ENCODE results near the gene TACC2. TPM values are rescaled to one million over a fixed set of nuclear protein-coding genes. Genes with fewer than 3 reads are reported as not detected.

The TACC2 gene
- total RNA-seq, 1 donor from 2014 or later, result 32.2 TPM

GRCh38 chr10:121994429-121994941, 5.5 kb downstream of the TACC2 start:
- Mint-ChIP-seq H3K9me3 (ENCODE audit: unreplicated experiment) (no peaks in the 10 kb centered on the region), H3K4me3 (ENCODE audit: unreplicated experiment) (no peak overlapping the region), H3K36me3 (ENCODE audit: low read depth, unreplicated experiment) (peaks cover 8% of the 10 kb centered on the region), H3K27me3 (ENCODE audit: unreplicated experiment) (peaks cover 1% of the 10 kb centered on the region), H3K4me1 (ENCODE audit: unreplicated experiment) (no peaks in the 10 kb centered on the region), H3K27ac (ENCODE audit: unreplicated experiment) (no peak overlapping the region)
- TF ChIP-seq, protein P1, sequence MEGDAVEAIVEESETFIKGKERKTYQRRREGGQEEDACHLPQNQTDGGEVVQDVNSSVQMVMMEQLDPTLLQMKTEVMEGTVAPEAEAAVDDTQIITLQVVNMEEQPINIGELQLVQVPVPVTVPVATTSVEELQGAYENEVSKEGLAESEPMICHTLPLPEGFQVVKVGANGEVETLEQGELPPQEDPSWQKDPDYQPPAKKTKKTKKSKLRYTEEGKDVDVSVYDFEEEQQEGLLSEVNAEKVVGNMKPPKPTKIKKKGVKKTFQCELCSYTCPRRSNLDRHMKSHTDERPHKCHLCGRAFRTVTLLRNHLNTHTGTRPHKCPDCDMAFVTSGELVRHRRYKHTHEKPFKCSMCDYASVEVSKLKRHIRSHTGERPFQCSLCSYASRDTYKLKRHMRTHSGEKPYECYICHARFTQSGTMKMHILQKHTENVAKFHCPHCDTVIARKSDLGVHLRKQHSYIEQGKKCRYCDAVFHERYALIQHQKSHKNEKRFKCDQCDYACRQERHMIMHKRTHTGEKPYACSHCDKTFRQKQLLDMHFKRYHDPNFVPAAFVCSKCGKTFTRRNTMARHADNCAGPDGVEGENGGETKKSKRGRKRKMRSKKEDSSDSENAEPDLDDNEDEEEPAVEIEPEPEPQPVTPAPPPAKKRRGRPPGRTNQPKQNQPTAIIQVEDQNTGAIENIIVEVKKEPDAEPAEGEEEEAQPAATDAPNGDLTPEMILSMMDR (IDR thresholded peaks at IDR 0.05; ENCODE audit: unreplicated experiment), result no peak
- DNase-seq (ENCODE audit: low spot score), result no peak

GRCh38 chr10:121998462-121998861, 9.5 kb downstream of the TACC2 start:
- peaks cover 4% of the 10 kb centered on the region for H3K9me3 Mint-ChIP-seq (ENCODE audit: unreplicated experiment)
- H3K4me3 Mint-ChIP-seq (ENCODE audit: unreplicated experiment), result no peak overlapping the region
- H3K4me1 Mint-ChIP-seq (ENCODE audit: unreplicated experiment), result no peaks in the 10 kb centered on the region
- H3K27me3 Mint-ChIP-seq (ENCODE audit: unreplicated experiment), result peaks cover 1% of the 10 kb centered on the region
- TF ChIP-seq, protein P1 (IDR thresholded peaks at IDR 0.05; ENCODE audit: unreplicated experiment), result no peak
- DNase-seq (ENCODE audit: low spot score), result no peak
- peaks cover 8% of the 10 kb centered on the region for H3K36me3 Mint-ChIP-seq (ENCODE audit: low read depth, unreplicated experiment)
- H3K27ac Mint-ChIP-seq (ENCODE audit: unreplicated experiment), result no peak overlapping the region

DNA sequence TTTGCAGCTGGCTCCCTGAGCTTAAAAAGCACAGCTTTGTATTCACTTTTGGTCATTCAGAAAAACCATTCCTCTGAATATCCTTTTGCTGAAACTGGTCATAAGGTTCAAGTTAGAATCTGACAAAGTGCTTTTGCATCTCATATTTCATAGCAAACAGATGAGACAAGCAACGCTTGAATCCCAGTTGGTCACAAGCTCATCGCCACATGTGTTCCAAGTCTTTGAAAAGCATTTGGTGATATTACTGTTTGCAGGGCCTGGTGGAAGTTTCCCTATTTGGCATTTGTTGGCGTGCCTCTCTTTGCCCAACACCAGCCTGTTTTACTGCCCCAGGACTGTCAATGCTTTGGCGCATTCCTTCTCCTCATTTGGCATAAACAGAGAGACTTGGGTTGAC, 10.3 kb downstream of the TACC2 start:
- no peak overlapping the region for H3K27ac Mint-ChIP-seq (ENCODE audit: unreplicated experiment)
- H3K27me3 Mint-ChIP-seq (ENCODE audit: unreplicated experiment), result peaks cover 1% of the 10 kb centered on the region
- TF ChIP-seq, protein P1 (IDR thresholded peaks at IDR 0.05; ENCODE audit: unreplicated experiment), result no peak
- no peaks in the 10 kb centered on the region for H3K4me1 Mint-ChIP-seq (ENCODE audit: unreplicated experiment)
- peaks cover 4% of the 10 kb centered on the region for H3K9me3 Mint-ChIP-seq (ENCODE audit: unreplicated experiment)
- peaks cover 8% of the 10 kb centered on the region for H3K36me3 Mint-ChIP-seq (ENCODE audit: low read depth, unreplicated experiment)
- no peak overlapping the region for H3K4me3 Mint-ChIP-seq (ENCODE audit: unreplicated experiment)
- DNase-seq (ENCODE audit: low spot score), result no peak

- peaks cover 7% of the 10 kb centered on the region for H3K9me3 Mint-ChIP-seq (ENCODE audit: unreplicated experiment)
- H3K27me3 Mint-ChIP-seq (ENCODE audit: unreplicated experiment), result peaks cover under 1% of the 10 kb centered on the region
- no peak for DNase-seq (ENCODE audit: low spot score)
- no peaks in the 10 kb centered on the region for H3K4me1 Mint-ChIP-seq (ENCODE audit: unreplicated experiment)
- no peak overlapping the region for H3K4me3 Mint-ChIP-seq (ENCODE audit: unreplicated experiment)
- no peak overlapping the region for H3K27ac Mint-ChIP-seq (ENCODE audit: unreplicated experiment)
- TF ChIP-seq, protein P1 (IDR thresholded peaks at IDR 0.05; ENCODE audit: unreplicated experiment), result no peak
- peaks cover 4% of the 10 kb centered on the region for H3K36me3 Mint-ChIP-seq (ENCODE audit: low read depth, unreplicated experiment)
These were observed 12.7 kb downstream of the TACC2 start for GRCh38 chr10:122001698-122002097.

- no peaks in the 10 kb centered on the region for H3K4me1 Mint-ChIP-seq (ENCODE audit: unreplicated experiment)
- no peak for DNase-seq (ENCODE audit: low spot score)
- H3K9me3 Mint-ChIP-seq (ENCODE audit: unreplicated experiment), result peaks cover 3% of the 10 kb centered on the region
- H3K36me3 Mint-ChIP-seq (ENCODE audit: low read depth, unreplicated experiment), result peaks cover 3% of the 10 kb centered on the region
- TF ChIP-seq, protein P1 (IDR thresholded peaks at IDR 0.05; ENCODE audit: unreplicated experiment), result no peak
- H3K27me3 Mint-ChIP-seq (ENCODE audit: unreplicated experiment), result peaks cover 1% of the 10 kb centered on the region
- H3K4me3 Mint-ChIP-seq (ENCODE audit: unreplicated experiment), result no peak overlapping the region
- H3K27ac Mint-ChIP-seq (ENCODE audit: unreplicated experiment), result no peak overlapping the region
These were observed 18.5 kb downstream of the TACC2 start for GRCh38 chr10:122007415-122007814.
